Astrocyte (in vitro differentiated cells and primary cell): Measurements from ENCODE around the gene PDLIM3. TPM values are rescaled to one million over a fixed set of nuclear protein-coding genes. Genes with fewer than 3 reads are reported as not detected.

Experiments
- DNase-seq: peaks from one replicate; pipeline ENCODE4 v3.0.0-alpha.2; 2010; ENCODE audit warnings: low read depth
- FAIRE-seq: peaks from 2 replicates; lab custom pipeline; 2011; peaks lifted over from hg19 to GRCh38; lab: Jason Lieb, UNC
- H2AFZ ChIP-seq: 2 replicates; pipeline ENCODE4 v1.6.0; 2012; ENCODE audit warnings: low read depth, low read length, inconsistent platforms
- H3K27ac ChIP-seq: 2 replicates; pipeline ENCODE4 v1.5.1; 2011; ENCODE audit warnings: low read depth, low read length, inconsistent platforms
- H3K27me3 ChIP-seq: 2 replicates; pipeline ENCODE4 v1.6.0; 2011; ENCODE audit warnings: low read length, inconsistent platforms; ENCODE audit not compliant: insufficient read depth
- H3K36me3 ChIP-seq: 2 replicates; pipeline ENCODE4 v1.5.1; 2011; ENCODE audit warnings: low read length, inconsistent platforms; ENCODE audit not compliant: insufficient read depth
- H3K4me1 ChIP-seq: 2 replicates; pipeline ENCODE4 v1.5.1; 2011; ENCODE audit warnings: low read length, inconsistent platforms; ENCODE audit not compliant: insufficient read depth
- H3K4me2 ChIP-seq: 2 replicates; pipeline ENCODE4 v1.6.0; 2012; ENCODE audit warnings: low read length, inconsistent platforms
- H3K4me3 ChIP-seq: 2 replicates; pipeline ENCODE4 v1.5.1; 2011; ENCODE audit warnings: low read depth, mild to moderate bottlenecking, low read length, inconsistent platforms; ENCODE audit not compliant: insufficient read depth
- H3K79me2 ChIP-seq: 2 replicates; pipeline ENCODE4 v1.6.0; 2012; ENCODE audit warnings: mild to moderate bottlenecking, low read length, inconsistent platforms; ENCODE audit not compliant: insufficient read depth
- H3K9ac ChIP-seq: 2 replicates; pipeline ENCODE4 v1.6.0; 2012; ENCODE audit warnings: mild to moderate bottlenecking, low read length, inconsistent platforms
- H3K9me3 ChIP-seq: 2 replicates; pipeline ENCODE4 v1.5.1; 2012; ENCODE audit warnings: low read depth, mild to moderate bottlenecking, low read length, inconsistent platforms; ENCODE audit not compliant: insufficient read depth
- H4K20me1 ChIP-seq: 2 replicates; pipeline ENCODE4 v1.6.0; 2012; ENCODE audit warnings: low read length, inconsistent platforms; ENCODE audit not compliant: insufficient read depth
- H3K27ac Mint-ChIP-seq: one replicate; pipeline ENCODE4 v1.8.0; 2021; ENCODE audit warnings: mild to moderate bottlenecking, mixed read lengths; ENCODE audit not compliant: unreplicated experiment
- H3K27me3 Mint-ChIP-seq: one replicate; pipeline ENCODE4 v1.8.0; 2021; ENCODE audit warnings: low read depth, mixed read lengths; ENCODE audit not compliant: unreplicated experiment
- H3K36me3 Mint-ChIP-seq: one replicate; pipeline ENCODE4 v1.8.0; 2021; ENCODE audit warnings: low read depth, mixed read lengths; ENCODE audit not compliant: unreplicated experiment
- H3K4me1 Mint-ChIP-seq: one replicate; pipeline ENCODE4 v1.8.0; 2021; ENCODE audit warnings: low read depth, mixed read lengths; ENCODE audit not compliant: unreplicated experiment
- H3K4me3 Mint-ChIP-seq: one replicate; pipeline ENCODE4 v1.8.0; 2021; ENCODE audit warnings: mild to moderate bottlenecking, moderate library complexity, mixed read lengths; ENCODE audit not compliant: unreplicated experiment
- H3K9me3 Mint-ChIP-seq: one replicate; pipeline ENCODE4 v1.8.0; 2021; ENCODE audit warnings: mild to moderate bottlenecking, mixed read lengths; ENCODE audit not compliant: unreplicated experiment
- CTCF ChIP-seq: IDR thresholded peaks from 2 replicates; pipeline ENCODE4 v1.5.1; 2011; ENCODE audit warnings: low read depth, mild to moderate bottlenecking, inconsistent platforms, low read length, moderate library complexity; ENCODE audit not compliant: insufficient read depth
- EZH2 ChIP-seq: IDR thresholded peaks from 2 replicates; pipeline ENCODE4 v1.6.1; 2012; ENCODE audit warnings: mild to moderate bottlenecking, low read length, inconsistent platforms; ENCODE audit not compliant: insufficient read depth
- total RNA-seq: library from RNA; stranded (reverse); gene quantifications from 2 replicates; pipeline ENCODE4 v1.2.1, GENCODE V29; 2021

The PDLIM3 gene
- total RNA-seq, 1 donor from 2014 or later, result 28.5 TPM

- H3K27ac Mint-ChIP-seq, result no peak overlapping the region
- H3K36me3 Mint-ChIP-seq, result peaks cover 15% of the 10 kb centered on the region
Observed at GRCh38 chr4:185510806-185511205, 24.5 kb downstream of the PDLIM3 start.

GRCh38 chr4:185508181-185508580 lies 27.1 kb downstream of the PDLIM3 start:
- Histone ChIP-seq H3K27me3 (no peaks in the 10 kb centered on the region), H3K9me3 (no peaks in the 10 kb centered on the region), H3K36me3 (no peaks in the 10 kb centered on the region), H3K4me2 (no peak overlapping the region), H3K9ac (no peak overlapping the region), H2AFZ (no peak overlapping the region), H3K79me2 (no peaks in the 10 kb centered on the region), H4K20me1 (no peaks in the 10 kb centered on the region), H3K4me1 (peaks cover 5% of the 10 kb centered on the region), H3K27ac (no peak overlapping the region), H3K4me3 (no peak overlapping the region)
- DNase-seq (no peak), FAIRE-seq (peak; percentile 26)
- H3K9me3 Mint-ChIP-seq, result no peaks in the 10 kb centered on the region
- H3K27me3 Mint-ChIP-seq, result no peaks in the 10 kb centered on the region
- no peak overlapping the region for H3K4me3 Mint-ChIP-seq
- TF ChIP-seq EZH2, result no peak
- TF ChIP-seq CTCF, result no peak
- H3K27ac Mint-ChIP-seq, result no peak overlapping the region
- H3K4me1 Mint-ChIP-seq, result peaks cover 8% of the 10 kb centered on the region
- H3K36me3 Mint-ChIP-seq, result peaks cover 16% of the 10 kb centered on the region

More at GRCh38 chr4:185510806-185511205, 24.5 kb downstream of the PDLIM3 start:
- DNase-seq (no peak), FAIRE-seq (no peak)
- no peak overlapping the region for H2AFZ ChIP-seq
- H3K4me2 ChIP-seq, result no peak overlapping the region
- no peaks in the 10 kb centered on the region for H3K27me3 ChIP-seq
- H3K27ac ChIP-seq, result no peak overlapping the region
- no peaks in the 10 kb centered on the region for H3K79me2 ChIP-seq
- H3K9me3 ChIP-seq, result no peaks in the 10 kb centered on the region
- Mint-ChIP-seq H3K27me3 (no peaks in the 10 kb centered on the region), H3K4me3 (no peak overlapping the region), H3K9me3 (no peaks in the 10 kb centered on the region), H3K4me1 (peaks cover 16% of the 10 kb centered on the region)
- H4K20me1 ChIP-seq, result no peaks in the 10 kb centered on the region
- no peak overlapping the region for H3K9ac ChIP-seq
- no peak for TF ChIP-seq CTCF
- no peak for TF ChIP-seq EZH2
- H3K4me1 ChIP-seq, result peaks cover 6% of the 10 kb centered on the region
- no peak overlapping the region for H3K4me3 ChIP-seq
- H3K36me3 ChIP-seq, result no peaks in the 10 kb centered on the region

GRCh38 chr4:185506422-185506821 lies 28.9 kb downstream of the PDLIM3 start:
- no peak for FAIRE-seq
- no peaks in the 10 kb centered on the region for H3K36me3 ChIP-seq

More at GRCh38 chr4:185506422-185506821, 28.9 kb downstream of the PDLIM3 start:
- Histone ChIP-seq H2AFZ (no peak overlapping the region), H3K9me3 (no peaks in the 10 kb centered on the region), H3K27me3 (no peaks in the 10 kb centered on the region), H3K27ac (no peak overlapping the region), H3K4me1 (no peaks in the 10 kb centered on the region), H3K4me2 (no peak overlapping the region), H4K20me1 (no peaks in the 10 kb centered on the region), H3K4me3 (no peak overlapping the region), H3K79me2 (no peaks in the 10 kb centered on the region), H3K9ac (no peak overlapping the region)
- Mint-ChIP-seq H3K27me3 (no peaks in the 10 kb centered on the region), H3K36me3 (peaks cover 20% of the 10 kb centered on the region), H3K4me3 (no peak overlapping the region), H3K4me1 (no peaks in the 10 kb centered on the region), H3K9me3 (no peaks in the 10 kb centered on the region), H3K27ac (no peak overlapping the region)
- DNase-seq, result no peak
- TF ChIP-seq CTCF (no peak), EZH2 (no peak)
